GM21447 (cell line): ENCODE data around the gene MPV17L2.

ENCODE experiments used
- ATAC-seq: cut with Tn5 transposase; IDR thresholded peaks from one replicate; pipeline ENCODE4 v1.9.1; 2021; ENCODE audit not compliant: unreplicated experiment

MPV17L2 gene

DNA sequence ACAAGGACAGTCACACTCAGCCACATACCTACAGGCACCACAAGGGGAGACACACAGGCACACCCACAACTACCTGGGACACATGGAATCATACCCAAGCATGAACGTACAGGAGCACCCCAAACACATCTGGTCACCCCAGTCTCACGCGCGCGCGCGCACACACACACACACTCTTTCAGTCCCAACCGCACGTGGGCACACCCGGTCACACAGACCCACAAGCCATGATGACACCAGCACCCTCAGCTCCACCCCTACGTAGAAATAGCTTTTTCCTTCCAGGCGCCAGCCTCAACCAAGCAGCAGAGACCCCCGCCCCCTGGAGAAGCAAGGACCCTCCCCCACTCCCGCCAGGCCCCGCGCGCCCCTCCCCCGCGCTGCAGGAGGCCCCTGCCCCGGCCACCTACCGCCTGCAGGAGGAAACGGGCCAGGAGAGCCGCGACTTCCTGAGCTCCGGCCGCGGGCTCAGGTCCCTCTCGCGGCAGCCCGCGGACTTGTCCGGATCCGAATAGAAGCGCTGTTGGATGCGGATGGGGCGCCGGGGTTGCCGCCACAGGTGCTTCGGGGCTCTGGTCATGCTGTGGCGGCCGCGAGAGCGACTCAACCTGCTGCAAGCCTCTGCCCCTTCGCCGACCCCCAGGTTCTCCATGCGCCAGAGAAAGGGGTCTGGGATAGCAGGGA lies 39.7 kb downstream of the MPV17L2 start:
- ATAC-seq, result no peak

DNA sequence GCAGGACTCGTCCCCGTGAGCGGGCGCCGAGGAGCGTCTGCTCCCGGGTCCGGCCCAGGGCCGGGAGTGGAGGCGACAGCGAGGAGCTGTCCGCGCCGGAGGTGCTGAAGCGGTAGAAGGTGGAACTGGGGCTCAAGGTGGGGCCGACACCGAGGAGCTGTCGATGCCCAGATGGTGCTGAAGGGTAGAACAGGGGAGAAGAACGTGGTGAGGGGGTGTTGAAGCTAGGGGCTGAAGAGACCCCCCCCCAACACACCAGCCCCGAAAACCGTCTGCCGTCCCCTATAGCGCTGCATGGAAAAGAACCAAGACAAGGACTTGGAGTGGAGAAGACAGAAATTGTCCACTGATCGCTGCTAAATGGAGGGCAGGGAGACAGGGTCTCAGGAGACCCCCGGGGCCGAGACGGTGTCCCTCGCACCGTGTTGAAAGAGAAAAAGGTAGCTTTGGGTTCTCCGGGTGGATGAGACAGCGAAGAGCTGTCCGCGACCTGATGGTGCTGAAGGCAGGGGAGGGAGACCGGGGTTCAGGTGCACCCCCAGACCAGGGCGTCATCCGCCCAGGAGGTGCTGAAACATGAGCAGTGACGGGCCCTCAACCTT lies 40.3 kb downstream of the MPV17L2 start:
- no peak for ATAC-seq

DNA sequence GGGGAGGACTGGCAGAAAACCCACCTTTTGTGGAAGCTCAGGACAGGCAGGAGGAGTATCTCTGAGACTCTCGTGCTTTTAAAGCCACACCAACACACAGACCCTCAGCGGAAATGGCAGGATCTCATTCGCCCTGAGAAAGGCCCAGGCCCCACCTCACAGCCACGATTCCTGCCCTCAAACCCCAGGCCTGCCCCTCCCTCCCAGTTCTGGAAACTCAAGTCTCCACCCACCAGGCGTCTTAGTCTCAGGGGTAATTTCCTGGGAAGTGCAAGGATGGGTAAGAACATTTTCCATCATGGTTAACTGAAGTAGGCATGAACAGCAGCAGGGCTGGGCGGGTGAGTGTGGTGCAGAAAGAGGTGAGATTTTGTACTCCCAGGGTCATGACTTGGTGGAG lies 41.2 kb downstream of the MPV17L2 start:
- ATAC-seq, result no peak

DNA sequence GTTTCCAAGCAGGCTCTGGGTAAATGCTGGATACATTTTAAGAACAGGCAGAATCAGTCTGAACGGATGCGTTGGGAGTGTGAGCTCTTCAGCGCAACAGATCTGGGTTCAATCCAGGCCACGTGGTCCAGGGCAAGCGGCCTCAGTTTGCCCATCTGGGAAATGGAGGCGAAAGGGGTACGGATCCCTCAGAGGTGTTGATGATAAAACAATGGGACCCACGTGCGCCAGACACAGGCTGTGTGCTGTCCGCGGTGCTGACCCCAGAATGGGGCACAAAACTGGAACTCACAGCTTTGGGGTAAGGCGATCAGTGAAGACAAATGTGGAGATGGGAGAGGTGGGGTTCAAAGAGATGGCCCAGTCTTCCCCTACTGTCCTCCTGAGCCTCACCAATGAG lies 46.3 kb downstream of the MPV17L2 start:
- no peak for ATAC-seq

DNA sequence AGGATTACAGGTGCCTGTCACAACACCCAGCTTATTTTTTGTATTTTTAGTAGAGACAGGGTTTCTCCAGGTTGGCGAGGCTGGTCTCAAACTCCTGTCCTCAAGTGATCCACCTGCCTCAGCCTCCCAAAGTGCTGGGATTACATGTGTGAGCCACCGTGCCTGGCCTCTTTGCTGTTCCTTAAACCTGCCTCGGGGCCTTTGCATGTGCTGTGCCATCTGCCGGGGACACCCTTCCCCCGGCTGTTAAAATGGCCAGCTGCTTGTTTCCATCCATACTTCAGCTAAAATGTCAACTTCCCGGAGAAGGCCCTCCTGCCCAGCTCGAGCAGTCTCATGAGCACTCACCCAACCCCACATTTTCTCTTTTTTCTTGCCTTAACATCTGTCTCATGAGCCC lies 52.3 kb downstream of the MPV17L2 start:
- no peak for ATAC-seq
